GM18858 (cell line): ENCODE results near the gene PRG3.
A peak's percentile ranks its signal among the peaks of the same experiment; 100 is the strongest.
"Not testable (repeated sequence)": the region's sequence is repeated elsewhere in the genome, so short reads cannot be mapped to it uniquely, and the experiment has no call there.

Experiments
- ATAC-seq: cut with Tn5 transposase; IDR thresholded peaks from one replicate; pipeline ENCODE4 v1.9.1; 2021; ENCODE audit not compliant: unreplicated experiment

Gene PRG3

DNA sequence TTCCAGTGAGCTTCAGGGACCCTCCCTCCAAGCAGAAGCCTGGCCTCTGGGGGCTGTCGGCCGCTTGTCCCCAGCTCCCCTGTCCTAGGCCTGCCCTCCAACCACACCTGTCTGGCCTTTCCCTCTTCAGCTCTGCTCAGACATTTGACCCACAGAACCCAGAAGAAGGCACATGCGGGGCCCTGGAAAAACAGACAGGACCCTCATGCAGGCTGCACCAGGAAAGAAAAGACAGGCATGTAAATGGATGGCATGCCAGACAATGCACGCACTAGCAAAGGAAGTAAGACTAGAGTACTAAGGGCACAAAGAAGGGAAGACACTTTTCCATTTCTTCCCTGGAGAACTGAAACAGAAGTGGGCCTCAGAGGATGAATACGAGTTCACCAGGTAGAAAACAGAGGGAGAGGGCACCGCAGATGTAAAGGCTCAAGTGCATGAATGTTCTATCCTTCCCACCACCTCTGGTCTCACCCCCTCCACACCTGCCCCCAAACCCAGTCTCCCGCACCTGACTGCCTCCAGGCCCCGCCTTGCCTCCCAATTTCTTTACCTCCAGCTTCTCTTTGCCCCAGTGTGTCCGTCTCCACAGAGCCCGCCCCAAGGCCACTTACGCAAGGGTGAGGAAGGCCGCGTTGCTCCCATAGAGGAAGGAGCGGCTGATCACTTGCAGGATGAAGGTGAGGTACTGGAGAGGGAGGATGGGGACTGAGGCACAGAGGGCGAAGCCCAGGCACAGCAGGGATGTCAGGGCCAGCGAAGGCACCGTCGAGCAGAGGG, 28.6 kb upstream of the PRG3 start:
- ATAC-seq: no peak

DNA sequence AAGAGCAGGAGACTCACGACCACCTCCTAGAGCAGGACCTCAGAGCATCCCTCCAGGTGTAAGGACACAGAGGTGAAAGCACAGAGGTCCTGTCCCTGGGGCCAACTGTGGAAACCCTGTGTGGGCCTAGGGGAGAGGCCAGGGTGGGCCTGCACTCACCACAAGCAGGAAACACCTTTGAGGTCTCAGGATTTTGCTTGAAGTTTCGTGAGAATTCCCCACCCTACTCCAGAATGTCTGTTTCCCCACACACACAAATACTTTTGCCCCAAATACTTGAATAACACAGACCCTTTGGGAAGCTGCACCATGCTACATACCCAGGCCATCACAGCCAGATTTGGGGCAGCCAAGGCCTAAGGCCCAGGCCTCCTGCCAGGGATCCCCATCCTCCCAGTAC, 27.8 kb upstream of the PRG3 start:
- ATAC-seq: no peak

DNA sequence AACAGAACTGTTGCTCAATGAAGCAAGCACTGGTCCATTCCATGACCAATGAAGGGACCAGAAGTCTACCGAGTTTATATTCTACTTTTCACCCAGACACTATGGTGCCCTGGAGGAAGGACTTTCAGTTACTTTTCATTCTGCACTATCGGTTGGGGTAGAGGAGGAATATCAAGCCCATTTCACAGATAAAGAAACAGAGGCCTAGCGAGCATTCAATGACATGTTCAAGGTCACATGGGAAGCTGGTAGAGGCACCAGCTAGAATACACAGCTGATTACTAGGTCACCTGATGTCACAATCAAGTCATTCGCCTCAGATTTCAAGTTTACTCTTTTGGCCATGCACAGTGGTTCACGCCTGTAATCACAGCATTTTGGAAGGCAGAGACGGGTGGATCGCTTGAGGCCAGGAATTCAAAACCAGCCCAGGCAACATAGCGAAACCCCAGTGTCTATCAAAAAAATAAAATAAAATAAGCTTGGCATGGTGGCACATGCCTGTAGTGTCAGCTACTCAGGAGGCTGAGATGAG, 27.1 kb upstream of the PRG3 start:
- no peak for ATAC-seq

DNA sequence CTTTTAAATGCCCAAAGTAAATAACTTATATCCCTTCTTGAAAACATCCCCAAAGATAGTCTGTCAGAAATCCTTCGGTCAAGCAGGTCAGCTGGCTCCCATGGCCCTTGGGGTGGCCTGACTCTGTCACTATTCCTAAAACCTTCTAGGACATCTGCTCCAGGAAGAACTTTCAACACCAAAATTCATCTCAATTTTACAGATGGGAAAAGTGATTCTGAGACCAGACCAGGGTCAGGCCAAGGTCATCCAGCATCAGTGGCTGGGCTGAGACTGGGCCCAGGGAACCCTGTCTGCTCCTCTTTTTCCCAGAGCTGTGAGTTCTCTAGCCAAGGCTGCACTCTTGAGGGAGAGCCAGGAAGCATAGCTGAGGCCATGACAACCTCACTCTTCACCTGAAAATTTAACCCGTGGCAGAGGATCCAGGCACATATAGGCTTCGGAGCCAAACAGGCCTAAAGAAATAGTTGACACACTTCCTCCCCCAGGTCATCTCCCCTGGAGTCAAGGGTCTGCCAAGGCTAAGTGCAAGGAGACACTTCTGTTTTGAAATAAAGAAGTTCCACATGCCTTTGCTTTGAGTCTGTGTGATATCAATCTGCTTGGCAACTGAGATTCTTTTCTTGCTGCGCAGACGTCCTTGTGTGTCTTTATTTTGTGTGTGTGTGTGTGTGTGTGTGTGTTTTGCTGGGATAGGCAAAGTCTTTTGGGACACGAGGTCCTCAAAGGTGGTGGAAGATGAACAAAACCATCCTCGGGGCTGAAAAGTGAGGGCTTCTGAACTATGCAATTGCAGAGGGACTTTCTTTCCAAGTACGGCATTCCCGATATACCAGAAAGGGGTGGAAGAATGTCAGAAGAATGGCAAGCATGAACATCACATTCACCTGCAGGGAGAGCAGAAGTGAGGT, 26.3 kb upstream of the PRG3 start:
- no peak for ATAC-seq

DNA sequence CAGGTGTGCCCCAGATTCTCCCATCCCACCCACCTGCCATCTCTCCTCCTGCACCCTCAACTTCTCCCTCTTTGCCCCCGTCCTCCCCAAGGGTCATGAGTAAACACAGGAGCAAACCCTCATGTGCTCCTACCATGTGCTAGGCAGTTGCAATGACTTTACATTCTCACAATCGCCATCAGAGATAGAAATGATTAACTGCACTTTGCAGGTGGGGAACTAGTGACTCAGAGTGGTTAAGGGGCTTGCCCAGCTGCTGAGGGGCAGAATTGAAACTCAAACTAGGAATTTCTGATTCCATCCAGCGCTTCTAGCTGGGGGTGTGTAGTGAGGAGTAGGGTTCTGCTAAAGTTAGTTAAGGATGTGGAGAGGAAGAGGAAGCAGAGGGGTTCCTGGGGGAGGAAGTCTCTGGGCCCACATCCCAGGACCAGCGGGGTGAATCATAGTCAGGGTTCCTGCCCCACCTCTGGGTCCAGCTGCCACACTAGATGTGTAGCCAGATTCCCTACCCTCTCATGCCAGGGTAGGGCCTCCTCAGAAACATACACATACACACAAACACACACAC, 25.5 kb upstream of the PRG3 start:
- ATAC-seq: peak; percentile 89

DNA sequence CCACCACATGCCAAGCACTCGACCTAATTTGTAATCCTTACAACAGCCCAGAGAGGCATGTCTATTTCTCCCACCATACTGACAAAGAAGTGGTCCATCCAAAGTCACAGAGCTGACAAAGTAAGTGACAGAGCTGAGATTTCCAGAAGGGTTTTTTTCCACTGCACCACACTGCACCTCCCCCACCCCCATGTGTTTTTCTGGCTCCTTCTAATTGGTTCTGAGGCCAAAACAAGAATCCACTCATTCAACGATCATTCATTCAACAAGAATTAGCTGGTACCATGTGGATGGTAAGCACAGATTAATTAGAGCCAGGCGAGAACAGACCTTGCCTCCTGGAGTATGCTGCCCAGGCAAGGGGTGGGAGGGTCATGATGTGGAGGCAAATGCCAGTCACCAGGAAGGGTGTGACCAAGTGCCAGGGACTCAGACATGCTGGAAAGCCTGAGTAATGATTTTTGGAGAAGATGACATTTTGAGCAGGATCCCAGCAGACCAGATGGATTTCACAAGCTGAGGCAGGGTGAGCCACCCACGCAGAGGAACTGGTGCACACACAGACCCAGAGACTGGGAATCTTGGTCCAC, 24.4 kb upstream of the PRG3 start:
- no peak for ATAC-seq

DNA sequence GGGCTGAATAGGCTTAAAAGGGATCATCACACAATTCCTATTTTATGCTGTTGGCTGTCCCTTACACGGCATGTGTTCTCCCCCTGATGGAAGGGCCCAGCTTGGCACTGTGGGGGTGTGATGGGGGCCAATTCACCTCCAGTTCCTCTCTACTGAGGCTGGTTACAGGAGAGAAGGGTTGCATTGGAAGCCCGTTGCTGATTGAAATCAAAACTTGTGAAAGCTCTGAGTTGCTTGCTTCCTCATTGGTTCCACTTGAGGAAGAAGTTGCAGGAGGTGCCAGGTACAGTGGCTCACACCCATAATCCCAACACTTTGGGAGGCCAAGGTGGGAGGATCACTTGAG, 22.8 kb upstream of the PRG3 start:
- no peak for ATAC-seq

- ATAC-seq: not testable (repeated sequence)
These were observed 22.3 kb upstream of the PRG3 start for GRCh38 chr11:57403003-57403801.

- ATAC-seq: no peak
These were observed 21.4 kb upstream of the PRG3 start for GRCh38 chr11:57402188-57403002.

- no peak for ATAC-seq
These were observed 19.1 kb upstream of the PRG3 start for GRCh38 chr11:57399972-57400578.

- ATAC-seq: no peak
These were observed 18.3 kb upstream of the PRG3 start for GRCh38 chr11:57399221-57399620.

- ATAC-seq: no peak
These were observed 16.5 kb upstream of the PRG3 start for GRCh38 chr11:57397394-57397990.

- ATAC-seq: no peak
These were observed 15.8 kb upstream of the PRG3 start for GRCh38 chr11:57396744-57397143.

DNA sequence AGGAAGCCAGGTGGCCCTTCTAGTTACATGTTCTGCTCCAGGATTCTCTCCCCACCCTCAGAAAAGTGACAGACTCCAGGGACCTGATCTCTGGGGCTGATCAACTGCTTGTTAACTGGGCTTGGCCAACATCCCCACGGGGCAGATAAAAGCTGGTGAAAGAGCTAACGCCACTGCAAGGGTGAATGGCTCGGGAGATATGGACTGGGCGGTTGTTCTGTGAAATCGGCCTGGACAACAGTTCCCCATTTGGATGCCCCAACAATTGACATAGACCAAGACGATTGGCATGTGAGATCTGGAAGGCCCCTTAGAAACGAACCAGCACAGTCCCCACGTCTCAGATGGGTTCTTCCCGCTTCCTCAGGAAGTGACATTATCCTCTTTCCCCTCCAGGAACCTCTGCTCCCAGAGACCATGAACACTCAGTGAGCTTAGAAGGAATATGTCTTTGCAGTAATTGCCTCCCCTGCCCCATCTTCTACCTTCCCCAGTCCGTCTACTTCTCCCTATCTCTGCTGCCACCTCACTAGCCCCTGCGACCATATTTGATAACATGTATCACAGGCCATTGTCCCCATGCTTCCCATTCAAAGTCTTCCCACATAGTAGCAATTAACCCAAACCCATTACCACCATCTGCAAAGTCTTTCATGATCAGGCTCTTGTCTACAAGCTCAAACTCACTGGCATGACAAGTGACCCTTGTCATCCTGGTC, 15.1 kb upstream of the PRG3 start:
- ATAC-seq: no peak

DNA sequence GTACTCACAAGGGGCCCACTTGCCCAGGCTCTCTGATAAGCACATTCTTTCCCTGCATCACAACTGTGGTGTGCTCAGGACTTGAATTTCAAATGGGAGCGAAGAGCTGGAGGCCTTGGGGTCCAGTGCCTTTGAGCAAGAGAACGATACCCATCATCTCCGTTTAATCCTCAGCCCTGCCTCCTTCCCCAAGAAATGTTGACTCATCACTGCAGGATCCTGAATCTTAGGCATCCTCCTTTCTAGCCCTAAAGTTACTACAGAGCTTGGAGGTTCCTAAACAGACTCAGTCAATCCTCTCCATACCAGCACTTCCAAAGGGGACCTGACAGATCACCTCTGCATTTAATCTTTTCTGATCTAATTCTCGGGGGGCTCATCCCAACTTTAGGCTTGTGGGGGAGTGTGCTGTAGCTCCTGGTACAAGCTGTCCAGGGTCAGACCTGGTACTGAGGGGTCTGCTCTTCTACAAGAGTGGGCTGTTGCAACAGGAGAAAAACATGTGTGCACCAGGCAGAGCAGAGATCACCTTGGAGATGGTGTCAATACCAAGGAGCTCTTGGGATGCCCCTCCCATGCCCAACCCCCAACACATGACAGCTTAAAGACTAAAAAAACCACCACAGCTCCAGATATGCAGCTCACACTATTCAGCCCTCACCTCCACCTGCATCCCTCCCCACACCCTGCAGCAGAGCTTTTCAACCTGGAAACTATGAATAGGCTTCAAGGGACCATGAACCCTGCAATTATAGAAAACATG, 13.4 kb upstream of the PRG3 start:
- ATAC-seq: no peak

GRCh38 chr11:57392763-57393105, 11.8 kb upstream of the PRG3 start:
- no peak for ATAC-seq

- ATAC-seq: no peak
These were observed 11.3 kb upstream of the PRG3 start for GRCh38 chr11:57392066-57392762.
